Transverse colon (tissue), 4 donors: ENCODE data around the gene GPANK1. TPM values are rescaled to one million over a fixed set of nuclear protein-coding genes. Genes with fewer than 3 reads are reported as not detected.
A peak's percentile ranks its signal among the peaks of the same experiment; 100 is the strongest.

Experiments
- DNase-seq: peaks from one replicate; pipeline ENCODE4 v3.0.0-alpha.2; 2019
- H3K27ac ChIP-seq, 4 donors: fragments of 200-600 bp; sonication (generic); 2 replicates each; pipeline ENCODE4 v1.5.1; 2016 to 2018; ENCODE audit warnings: inconsistent platforms in 4 of 4
- H3K27me3 ChIP-seq: fragments of 200-600 bp; sonication (generic); 2 replicates; pipeline ENCODE4 v1.5.1; 2017; ENCODE audit warnings: inconsistent platforms
- H3K36me3 ChIP-seq, 4 donors: fragments of 200-600 bp; sonication (generic); 2 replicates each; pipeline ENCODE4 v1.5.1; 2017 to 2019; ENCODE audit warnings: inconsistent platforms in 4 of 4
- H3K4me1 ChIP-seq, 4 donors: fragments of 200-600 bp; sonication (generic); 2 replicates each; pipeline ENCODE4 v1.5.1; 2017 to 2020; ENCODE audit warnings: inconsistent platforms in 4 of 4
- H3K4me3 ChIP-seq, 4 donors: fragments of 200-600 bp; sonication (generic); 1 replicate in 1 of 4; 2 replicates in 3 of 4; pipeline versions ENCODE4 v1.5.1 to v1.6.1; 2017 to 2019; ENCODE audit warnings: inconsistent platforms in 4 of 4
- H3K9me3 ChIP-seq, 2 donors: fragments of 200-600 bp; sonication (generic); 2 replicates each; pipeline ENCODE4 v1.5.1; 2017 to 2019; ENCODE audit warnings: inconsistent platforms in 2 of 2
- CTCF ChIP-seq, 5 experiments: fragments of 200-600 bp in 3 of 5; fragments of 450-650 bp in 2 of 5; sonication (generic) in 3 of 5; IDR thresholded peaks; 1 replicate in 2 of 5; 2 replicates in 3 of 5; pipeline ENCODE4 v1.5.1; 2016 to 2017; ENCODE audit warnings: antibody characterized with exemption in 5 of 5, inconsistent platforms in 3 of 5, mild to moderate bottlenecking in 2 of 5, moderate library complexity in 1 of 5
- EP300 ChIP-seq: sonication (generic); formaldehyde crosslinking; IDR thresholded peaks from one replicate; pipeline ENCODE4 v1.6.1; 2017; ENCODE audit warnings: antibody characterized with exemption, low read depth
- POLR2A ChIP-seq: fragments of 450-650 bp; IDR thresholded peaks from one replicate; pipeline ENCODE4 v1.6.1; 2016; ENCODE audit warnings: antibody characterized with exemption, mild to moderate bottlenecking, moderate library complexity
- POLR2AphosphoS5 ChIP-seq, 3 donors: sonication (generic); formaldehyde crosslinking; IDR thresholded peaks; one replicate each; pipeline ENCODE4 v1.6.1; 2016; ENCODE audit warnings: antibody characterized with exemption in 3 of 3
- WGBS, 2 donors: methylation state at CpG; one replicate each; pipeline ENCODE4 v1.1.5; 2018; ENCODE audit warnings: low coverage in 1 of 2; 5-methylcytosine and 5-hydroxymethylcytosine counted together
- in situ Hi-C, 4 donors: fragments of 200-750 bp; cut with MboI; loops; one replicate each; pipeline versions ENCODE4 v1.15.0 to v1.15.1; 2017; ENCODE audit warnings: low sequenced_read_pairs in 3 of 4, low pct_ligation_motif_present in 1 of 4, low pct_unique_long_range_greater_than_20kb in 1 of 4
- intact Hi-C: fragments of 100-400 bp; cut with DNase I; formaldehyde crosslinking; loops from one replicate; pipeline ENCODE4 v1.15.1; 2023; ENCODE audit warnings: low total_unique reads
- total RNA-seq, 4 donors: library from RNA; depleted of rRNA; stranded (reverse); fragments of >200 nt; gene quantifications; one replicate each; pipeline ENCODE4 v1.1.0, GENCODE V29; 2016

GPANK1 gene
- total RNA-seq, 4 donors from 2014 or later: 2.4 to 32.9 (median 23.2) TPM

- H3K36me3 ChIP-seq: peaks cover 0 to 6% (median 0%) of the 10 kb centered on the region in 4 donors
- 89% methylated on average over 11 of the region's 13 CpGs; no CpG with 5 or more reads in 1 of the 2 donors for WGBS, 2 donors
- H3K4me3 ChIP-seq: peak overlapping the region; percentile 63 to 87 (median 76)
- in situ Hi-C loops: no loop called here
- H3K4me1 ChIP-seq: peaks cover 30 to 72% (median 40%) of the 10 kb centered on the region in 4 donors
- no peak for DNase-seq
- H3K27ac ChIP-seq: peak overlapping the region; percentile 88 to 95 (median 90)
- intact Hi-C loops: no loop called here
- H3K27me3 ChIP-seq: no peaks in the 10 kb centered on the region
- TF ChIP-seq POLR2AphosphoS5 (IDR thresholded peaks at IDR 0.05) (no peak), CTCF (IDR thresholded peaks at IDR 0.05) (no peak), EP300 (no peak), POLR2A (no peak)
- no peaks in the 10 kb centered on the region for H3K9me3 ChIP-seq
These were observed 5.7 kb downstream of the GPANK1 start for GRCh38 chr6:31658983-31659648.

- in situ Hi-C loops: no loop called here
- WGBS, 2 donors: 45 to 81% methylated on average over 2 to 4 of the region's 4 CpGs
- DNase-seq: no peak
- no peak for TF ChIP-seq POLR2A
- no peak for TF ChIP-seq CTCF (IDR thresholded peaks at IDR 0.05)
- no peak for TF ChIP-seq POLR2AphosphoS5 (IDR thresholded peaks at IDR 0.05)
- TF ChIP-seq EP300: no peak
- intact Hi-C loops: no loop called here
- peaks cover 0 to 6% (median 0%) of the 10 kb centered on the region in 4 donors for H3K36me3 ChIP-seq
- H3K9me3 ChIP-seq: no peaks in the 10 kb centered on the region
- no peaks in the 10 kb centered on the region for H3K27me3 ChIP-seq
- H3K4me1 ChIP-seq: peaks cover 23 to 70% (median 38%) of the 10 kb centered on the region in 4 donors
- H3K4me3 ChIP-seq: peak overlapping the region in 1 of 4 donors; percentile 14
- H3K27ac ChIP-seq: no peak overlapping the region
These were observed 6.6 kb downstream of the GPANK1 start for GRCh38 chr6:31658158-31658688.

GRCh38 chr6:31657406-31658157 lies 7.2 kb downstream of the GPANK1 start:
- no peak overlapping the region for H3K4me3 ChIP-seq
- H3K27me3 ChIP-seq: no peaks in the 10 kb centered on the region
- peaks cover 0 to 5% (median 0%) of the 10 kb centered on the region in 4 donors for H3K36me3 ChIP-seq
- H3K9me3 ChIP-seq: no peaks in the 10 kb centered on the region
- DNase-seq: no peak
- 69 to 70% methylated on average over 4 to 6 of the region's 6 CpGs for WGBS, 2 donors
- TF ChIP-seq POLR2A (no peak), POLR2AphosphoS5 (IDR thresholded peaks at IDR 0.05) (no peak), EP300 (no peak)
- H3K27ac ChIP-seq: no peak overlapping the region
- intact Hi-C loops: no loop called here
- H3K4me1 ChIP-seq: peaks cover 18 to 64% (median 39%) of the 10 kb centered on the region in 4 donors
- in situ Hi-C loops: no loop called here

GRCh38 chr6:31655349-31656237 lies 9.2 kb downstream of the GPANK1 start, which contains the start of gene APOM:
Gene APOM (plus strand): TSS chr6:31655894. CDS start chr6:31655967, 73 bp downstream.
- Histone ChIP-seq H3K27ac (peak within 1 kb of the TSS in 1 of 4 donors; percentile 4), H3K36me3 (no peaks in the 10 kb centered on the region), H3K4me1 (peaks cover 20 to 59% (median 43%) of the 10 kb centered on the region in 4 donors), H3K4me3 (no peak within 1 kb of the TSS), H3K9me3 (no peaks in the 10 kb centered on the region), H3K27me3 (no peaks in the 10 kb centered on the region)
- no peak for DNase-seq
- 40 to 63% methylated on average over 4 to 8 of the region's 8 CpGs for WGBS, 2 donors
- in situ Hi-C loops (no loop called here), intact Hi-C loops (no loop called here)
- TF ChIP-seq POLR2AphosphoS5 (IDR thresholded peaks at IDR 0.05) (no peak), EP300 (no peak), POLR2A (no peak), CTCF (IDR thresholded peaks at IDR 0.05) (no peak)
